HepG2 (cell line): ENCODE data around the gene ARPIN.

Source experiments
- ARHGAP35 ChIP-seq: sonication (generic); formaldehyde crosslinking; IDR thresholded peaks from 2 replicates; pipeline ENCODE4 v1.9.0; 2022; ENCODE audit warnings: mild to moderate bottlenecking, inconsistent platforms, moderate library complexity, missing genetic modification reagents, borderline replicate concordance
- ATF3 ChIP-seq: sonication (generic); formaldehyde crosslinking; IDR thresholded peaks from 2 replicates; pipeline ENCODE4 v1.4.0; 2020; ENCODE audit warnings: missing genetic modification reagents
- CEBPB ChIP-seq: IDR thresholded peaks from 2 replicates; pipeline ENCODE4 v1.6.1; 2011; ENCODE audit warnings: low read depth, low read length, improper control_type of control experiment, borderline replicate concordance
- ERF ChIP-seq: IDR thresholded peaks from 2 replicates; pipeline ENCODE4 v1.6.1; 2018; ENCODE audit warnings: missing biosample characterization, missing genetic modification reagents
- JUN ChIP-seq: sonication (generic); formaldehyde crosslinking; IDR thresholded peaks from 2 replicates; pipeline ENCODE4 v1.4.0; 2020; ENCODE audit warnings: mild to moderate bottlenecking, missing genetic modification reagents
- JUND ChIP-seq: sonication (generic); formaldehyde crosslinking; IDR thresholded peaks from 2 replicates; pipeline ENCODE4 v1.8.0; 2022; ENCODE audit warnings: mild to moderate bottlenecking, missing genetic modification reagents
- KAT7 ChIP-seq: IDR thresholded peaks from 2 replicates; pipeline ENCODE4 v1.6.1; 2018; ENCODE audit warnings: borderline replicate concordance, missing compliant biosample characterization
- PBX3 ChIP-seq: sonication (generic); formaldehyde crosslinking; IDR thresholded peaks from 2 replicates; pipeline ENCODE4 v1.8.1; 2023; ENCODE audit warnings: missing genetic modification reagents, inconsistent platforms, borderline replicate concordance
- POLR2AphosphoS5 ChIP-seq: IDR thresholded peaks from 2 replicates; pipeline ENCODE4 v1.6.1; 2012; ENCODE audit warnings: low read depth, low read length
- USF2 ChIP-seq, 2 experiments: sonication (generic) in 1 of 2; formaldehyde crosslinking in 1 of 2; IDR thresholded peaks; 2 replicates each; pipeline versions ENCODE4 v1.5.1 to v1.6.1; 2011 to 2020; ENCODE audit warnings: borderline replicate concordance in 1 of 2, low read depth in 1 of 2, low read length in 1 of 2, mild to moderate bottlenecking in 1 of 2, missing genetic modification reagents in 1 of 2, moderate library complexity in 1 of 2
- ZBTB39 ChIP-seq: sonication (generic); formaldehyde crosslinking; IDR thresholded peaks from 2 replicates; pipeline ENCODE4 v1.5.0; 2020; ENCODE audit warnings: missing genetic modification reagents
- ZSCAN12 ChIP-seq: sonication (generic); formaldehyde crosslinking; IDR thresholded peaks from 2 replicates; pipeline ENCODE4 v1.9.0; 2021; ENCODE audit warnings: mild to moderate bottlenecking, missing genetic modification reagents

- TF ChIP-seq JUN (no peak), USF2 (IDR thresholded peaks at IDR 0.05; ENCODE audit: low read depth, low read length) (no peak), USF2 (CRISPR knock-in tag; IDR thresholded peaks at IDR 0.05; ENCODE audit: borderline replicate concordance) (no peak), ZBTB39 (CRISPR knock-in tag) (no peak), CEBPB (no peak), ARHGAP35 (CRISPR knock-in tag) (no peak), JUND (CRISPR knock-in tag) (no peak), ERF (no peak), ZSCAN12 (CRISPR knock-in tag) (no peak), PBX3 (CRISPR knock-in tag) (no peak), KAT7 (no peak), ATF3 (CRISPR knock-in tag) (no peak), POLR2AphosphoS5 (no peak)
These were observed 32.0 kb downstream of the ARPIN start for GRCh38 chr15:89880727-89881126.
